Smooth muscle cell (in vitro differentiated cells): Measurements from ENCODE around the gene PNPLA7. TPM values are rescaled to one million over a fixed set of nuclear protein-coding genes. Genes with fewer than 3 reads are reported as not detected.

Experiments used
- DNase-seq: peaks from one replicate; lab custom pipeline; 2025; ENCODE audit not compliant: unreplicated experiment; lab: John Stamatoyannopoulos, UW
- H2AFZ ChIP-seq: fragments of 200-600 bp; sonication (generic); 2 replicates; pipeline ENCODE4 v1.6.0; 2016; ENCODE audit warnings: antibody characterized with exemption, low read depth, mild to moderate bottlenecking
- H3F3A ChIP-seq: fragments of 200-600 bp; sonication (generic); 2 replicates; pipeline ENCODE4 v1.6.0; 2017; ENCODE audit warnings: antibody characterized with exemption, low read depth
- H3K27ac ChIP-seq: fragments of 200-600 bp; sonication (generic); 2 replicates; pipeline ENCODE4 v1.5.1; 2016; ENCODE audit warnings: low read depth, mild to moderate bottlenecking
- H3K27me3 ChIP-seq: fragments of 200-600 bp; sonication (generic); 2 replicates; pipeline ENCODE4 v1.6.1; 2016; ENCODE audit warnings: low read depth, mild to moderate bottlenecking
- H3K36me3 ChIP-seq: fragments of 200-600 bp; sonication (generic); 2 replicates; pipeline ENCODE4 v1.5.1; 2016; ENCODE audit warnings: low read depth
- H3K4me1 ChIP-seq: fragments of 200-600 bp; sonication (generic); 2 replicates; pipeline ENCODE4 v1.5.1; 2016; ENCODE audit warnings: low read depth
- H3K4me2 ChIP-seq: fragments of 200-600 bp; sonication (generic); 2 replicates; pipeline ENCODE4 v1.6.0; 2016; ENCODE audit warnings: mild to moderate bottlenecking
- H3K4me3 ChIP-seq: fragments of 200-600 bp; sonication (generic); 2 replicates; pipeline ENCODE4 v1.5.1; 2016; ENCODE audit warnings: mild to moderate bottlenecking
- H3K79me2 ChIP-seq: fragments of 200-600 bp; sonication (generic); 2 replicates; pipeline ENCODE4 v1.6.0; 2016; ENCODE audit warnings: low read depth, mild to moderate bottlenecking
- H3K9ac ChIP-seq: fragments of 200-600 bp; sonication (generic); 2 replicates; pipeline ENCODE4 v1.6.0; 2016; ENCODE audit warnings: low read depth
- H3K9me3 ChIP-seq: fragments of 200-600 bp; sonication (generic); replicated peaks from 2 replicates; pipeline ENCODE4 v1.5.1; 2016; ENCODE audit warnings: low read depth
- H4K20me1 ChIP-seq: fragments of 200-600 bp; sonication (generic); 2 replicates; pipeline ENCODE4 v1.6.0; 2016; ENCODE audit warnings: low read depth
- CTCF ChIP-seq: fragments of 200-600 bp; sonication (generic); IDR thresholded peaks from 2 replicates; pipeline ENCODE4 v1.5.1; 2017; ENCODE audit warnings: borderline replicate concordance, mild to moderate bottlenecking, antibody characterized with exemption; ENCODE audit not compliant: insufficient read depth, poor library complexity, severe bottlenecking
- WGBS: methylation state at CpG from one replicate; pipeline ENCODE4 v1.1.7; 2016; ENCODE audit warnings: low lambda C conversion rate; 5-methylcytosine and 5-hydroxymethylcytosine counted together
- polyA plus RNA-seq: library from polyadenylated mRNA; unstranded; fragments of >200 nt; fragmentation: Nextera tagmentation; extraction: Ambion mirVana; gene quantifications from 2 replicates; pipeline ENCODE4 v1.2.1, GENCODE V29; 2016
- total RNA-seq: library from RNA; depleted of rRNA; stranded (reverse); fragments of >200 nt; gene quantifications from 2 replicates; pipeline ENCODE4 v1.2.3, GENCODE V29; 2014

Gene PNPLA7
- total and polyA plus RNA-seq, 2 experiments from 2014 or later = 0.46 to 0.67 TPM

- WGBS = 13% methylated on average over 49 of the region's 58 CpGs
- no peak overlapping the region for H3K27ac ChIP-seq
- peak overlapping the region; percentile 62 for H3K9ac ChIP-seq
- peak overlapping the region; percentile 94 for H3K4me2 ChIP-seq
- no peak for TF ChIP-seq CTCF
- no peak overlapping the region for H2AFZ ChIP-seq
- H3K27me3 ChIP-seq = no peaks in the 10 kb centered on the region
- no peak for DNase-seq
- H3K4me1 ChIP-seq = peaks cover 9% of the 10 kb centered on the region
- no peaks in the 10 kb centered on the region for H3K9me3 ChIP-seq
- peaks cover 11% of the 10 kb centered on the region for H4K20me1 ChIP-seq
- no peaks in the 10 kb centered on the region for H3K36me3 ChIP-seq
- H3K4me3 ChIP-seq = peak overlapping the region; percentile 74
- peaks cover 16% of the 10 kb centered on the region for H3K79me2 ChIP-seq
- H3F3A ChIP-seq = no peaks in the 10 kb centered on the region
Observed at GRCh38 chr9:137589441-137590122, 39.4 kb upstream of the PNPLA7 start.

GRCh38 chr9:137588891-137589290 is 38.7 kb upstream of the PNPLA7 start:
- Histone ChIP-seq H3K9ac (peak overlapping the region; percentile 62), H3K27me3 (no peaks in the 10 kb centered on the region), H3K27ac (no peak overlapping the region), H3K4me2 (peak overlapping the region; percentile 94), H3F3A (no peaks in the 10 kb centered on the region), H4K20me1 (peaks cover 11% of the 10 kb centered on the region), H2AFZ (no peak overlapping the region), H3K9me3 (no peaks in the 10 kb centered on the region), H3K4me3 (peak overlapping the region; percentile 74), H3K36me3 (no peaks in the 10 kb centered on the region), H3K4me1 (peaks cover 9% of the 10 kb centered on the region), H3K79me2 (peaks cover 16% of the 10 kb centered on the region)
- no peak for TF ChIP-seq CTCF
- DNase-seq = no peak
- 91% methylated on average over 6 of the region's 6 CpGs for WGBS

GRCh38 chr9:137588311-137588710 is 38.1 kb upstream of the PNPLA7 start:
- no peak for DNase-seq
- Histone ChIP-seq H3F3A (no peaks in the 10 kb centered on the region), H3K4me1 (peaks cover 9% of the 10 kb centered on the region), H2AFZ (no peak overlapping the region), H3K4me2 (peak overlapping the region; percentile 94), H4K20me1 (peaks cover 11% of the 10 kb centered on the region), H3K27me3 (no peaks in the 10 kb centered on the region), H3K79me2 (peaks cover 16% of the 10 kb centered on the region), H3K4me3 (no peak overlapping the region), H3K27ac (no peak overlapping the region), H3K9me3 (no peaks in the 10 kb centered on the region), H3K36me3 (no peaks in the 10 kb centered on the region), H3K9ac (no peak overlapping the region)
- 94% methylated on average over 13 of the region's 13 CpGs for WGBS
- no peak for TF ChIP-seq CTCF

GRCh38 chr9:137586854-137587253 is 36.7 kb upstream of the PNPLA7 start:
- no peak for TF ChIP-seq CTCF
- no peaks in the 10 kb centered on the region for H3K27me3 ChIP-seq
- no peak for DNase-seq
- H3K4me2 ChIP-seq = no peak overlapping the region
- H3K4me3 ChIP-seq = no peak overlapping the region
- peaks cover 16% of the 10 kb centered on the region for H3K79me2 ChIP-seq
- H3K4me1 ChIP-seq = peaks cover 9% of the 10 kb centered on the region
- peaks cover 11% of the 10 kb centered on the region for H4K20me1 ChIP-seq
- H3F3A ChIP-seq = no peaks in the 10 kb centered on the region
- H3K27ac ChIP-seq = no peak overlapping the region
- WGBS = 98% methylated on average over 14 of the region's 14 CpGs
- H3K36me3 ChIP-seq = no peaks in the 10 kb centered on the region
- H3K9me3 ChIP-seq = no peaks in the 10 kb centered on the region
- no peak overlapping the region for H3K9ac ChIP-seq
- no peak overlapping the region for H2AFZ ChIP-seq
